Testis (tissue), 2 donors: ENCODE measurements around the gene MRPL41.

Experiments
- CTCF ChIP-seq, 3 experiments: fragments of 450-650 bp in 2 of 3; fragments of 200-600 bp in 1 of 3; sonication (generic) in 1 of 3; IDR thresholded peaks; one replicate each; pipeline ENCODE4 v1.5.1; 2016 to 2019; ENCODE audit warnings: antibody characterized with exemption in 3 of 3, mild to moderate bottlenecking in 2 of 3, moderate library complexity in 1 of 3
- POLR2A ChIP-seq: fragments of 450-650 bp; IDR thresholded peaks from one replicate; pipeline ENCODE4 v1.6.1; 2017; ENCODE audit warnings: antibody characterized with exemption, mild to moderate bottlenecking, moderate library complexity

GRCh38 chr9:137590123-137590468 lies 38.4 kb downstream of the MRPL41 start:
- TF ChIP-seq CTCF (IDR thresholded peaks at IDR 0.05), result no peak
- no peak for TF ChIP-seq POLR2A
